ENCODE measurements around the gene DHX38.
"Not testable (repeated sequence)": the region's sequence is repeated elsewhere in the genome, so short reads cannot be mapped to it uniquely, and the experiment has no call there.

The DHX38 gene

DNA sequence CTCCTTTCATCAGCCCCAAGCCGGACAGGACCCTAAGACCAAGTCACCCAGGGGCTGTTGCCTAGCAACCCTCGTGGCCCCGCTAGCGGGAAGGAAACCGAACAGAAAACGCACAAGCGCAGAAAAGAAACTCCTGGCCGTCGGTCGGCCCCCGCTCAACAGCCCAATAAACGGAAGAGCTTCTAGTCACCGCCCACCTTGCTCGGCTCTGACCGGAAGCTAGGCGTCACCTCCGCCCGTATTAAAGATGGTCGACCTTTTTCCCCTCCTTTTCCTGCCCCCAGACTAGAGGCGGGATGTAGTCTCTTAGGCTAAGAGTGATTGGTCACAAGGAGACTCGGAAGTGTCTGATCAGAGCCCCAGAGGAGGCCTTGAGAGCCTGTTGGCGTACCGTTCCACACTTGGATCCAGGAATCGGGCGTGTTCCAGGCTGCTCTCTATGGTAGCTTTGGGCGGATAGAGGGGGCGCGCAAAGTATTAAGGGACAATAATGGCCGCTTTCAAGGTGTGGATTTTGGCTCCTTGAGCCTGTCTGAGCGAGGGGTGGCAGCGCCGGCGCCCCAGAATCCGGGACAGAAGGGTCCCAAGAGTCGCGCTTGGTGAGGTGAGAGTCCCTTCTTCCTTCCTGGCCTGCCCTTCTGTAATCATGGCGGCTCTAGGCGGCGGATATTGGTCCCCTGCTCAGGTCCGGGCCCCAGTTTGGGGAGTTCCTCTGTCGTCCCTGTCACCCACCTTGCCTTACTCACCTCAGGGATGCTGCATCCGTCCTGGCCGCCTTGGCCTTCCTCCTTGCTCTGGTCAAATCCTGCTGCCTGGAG is at the start of gene DHX38, which contains the start of gene TXNL4B:
Gene DHX38, plus strand, starts transcription at position 400 of the 818 bp plus-strand sequence. CDS start 2,311 bp downstream, outside the sequence.
Gene TXNL4B, minus strand, starts transcription at position 173 of the 818 bp plus-strand sequence. CDS start 2,871 bp downstream, outside the sequence.
- H3K27me3 ChIP-seq (ENCODE audit: control insufficient read depth in 1 of 2, insufficient read depth in 2 of 2, low read length in 2 of 2): no peaks in the 10 kb centered on the region
- no peaks in the 10 kb centered on the region for H3K9me3 ChIP-seq (ENCODE audit: low read length)
- H3K27ac ChIP-seq (ENCODE audit: low read depth, low read length): peak within 1 kb of the TSS; percentile 90
- H3K4me3 ChIP-seq (ENCODE audit: low read depth in 1 of 2, low read length in 2 of 2): peak within 1 kb of the TSS; percentile 81 to 95
- H3K36me3 ChIP-seq (ENCODE audit: insufficient read depth, low read length): peaks cover 37% of the 10 kb centered on the region
- H3K4me1 ChIP-seq (ENCODE audit: insufficient read depth, low read length): peaks cover 27% of the 10 kb centered on the region
- H3K9ac ChIP-seq (ENCODE audit: low read length): peak within 1 kb of the TSS; percentile 92

DNA sequence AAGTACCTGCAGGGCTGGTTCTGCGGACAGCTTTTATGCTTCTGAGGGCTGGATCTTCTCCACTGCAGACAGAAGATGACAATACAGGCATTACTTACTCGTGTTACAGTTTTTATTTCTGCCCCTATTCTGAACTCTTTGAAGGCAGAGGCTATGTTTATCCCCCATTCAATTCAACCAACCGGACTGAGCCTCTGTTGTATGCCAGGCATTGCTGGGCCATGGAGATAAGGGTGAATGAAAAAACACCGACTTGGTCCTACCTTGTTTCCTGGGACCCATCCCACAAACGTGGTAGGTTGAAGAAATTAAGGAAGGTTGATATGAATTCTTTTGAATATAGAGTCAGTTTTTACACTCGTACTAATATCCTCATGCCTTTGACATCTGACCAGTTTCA is 49.4 kb upstream of the DHX38 start:
- H3K27ac ChIP-seq (ENCODE audit: low read depth, low read length): no peak overlapping the region
- no peaks in the 10 kb centered on the region for H3K4me1 ChIP-seq (ENCODE audit: insufficient read depth, low read length)
- no peak overlapping the region for H3K9ac ChIP-seq (ENCODE audit: low read length)
- no peak overlapping the region for H3K4me3 ChIP-seq (ENCODE audit: low read depth in 1 of 2, low read length in 2 of 2)
- H3K36me3 ChIP-seq (ENCODE audit: insufficient read depth, low read length): peaks cover 12% of the 10 kb centered on the region
- no peaks in the 10 kb centered on the region for H3K9me3 ChIP-seq (ENCODE audit: low read length)
- no peaks in the 10 kb centered on the region for H3K27me3 ChIP-seq (ENCODE audit: control insufficient read depth in 1 of 2, insufficient read depth in 2 of 2, low read length in 2 of 2)

DNA sequence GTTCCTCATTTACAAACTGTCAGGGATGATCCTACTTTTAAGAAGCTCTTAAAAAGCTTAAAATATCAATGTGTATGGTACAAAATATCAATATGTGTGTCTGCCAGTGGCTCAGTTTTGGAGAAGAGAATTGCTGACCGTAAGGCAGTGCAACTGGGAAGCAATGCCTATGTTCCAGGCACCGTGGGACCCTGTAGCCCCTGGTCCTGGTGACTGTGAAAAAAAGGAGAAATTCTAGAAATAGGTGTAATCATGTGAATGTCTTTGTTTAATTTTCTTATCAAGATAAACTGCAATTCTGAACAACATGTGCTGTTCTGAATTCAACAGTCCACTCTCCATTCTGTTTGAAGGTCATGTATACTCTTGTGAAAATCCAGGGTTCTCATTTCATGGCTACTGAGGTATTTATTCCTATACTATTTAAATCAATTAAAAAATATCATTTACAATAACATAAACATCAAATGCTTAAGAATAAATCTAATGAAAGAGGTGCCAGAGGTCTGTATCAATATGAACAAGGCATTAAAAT is 48.8 kb upstream of the DHX38 start:
- H3K9me3 ChIP-seq (ENCODE audit: low read length): no peaks in the 10 kb centered on the region
- H3K27ac ChIP-seq (ENCODE audit: low read depth, low read length): no peak overlapping the region
- H3K27me3 ChIP-seq (ENCODE audit: control insufficient read depth in 1 of 2, insufficient read depth in 2 of 2, low read length in 2 of 2): no peaks in the 10 kb centered on the region
- no peak overlapping the region for H3K9ac ChIP-seq (ENCODE audit: low read length)
- H3K4me3 ChIP-seq (ENCODE audit: low read depth in 1 of 2, low read length in 2 of 2): no peak overlapping the region
- peaks cover 12% of the 10 kb centered on the region for H3K36me3 ChIP-seq (ENCODE audit: insufficient read depth, low read length)
- no peaks in the 10 kb centered on the region for H3K4me1 ChIP-seq (ENCODE audit: insufficient read depth, low read length)

DNA sequence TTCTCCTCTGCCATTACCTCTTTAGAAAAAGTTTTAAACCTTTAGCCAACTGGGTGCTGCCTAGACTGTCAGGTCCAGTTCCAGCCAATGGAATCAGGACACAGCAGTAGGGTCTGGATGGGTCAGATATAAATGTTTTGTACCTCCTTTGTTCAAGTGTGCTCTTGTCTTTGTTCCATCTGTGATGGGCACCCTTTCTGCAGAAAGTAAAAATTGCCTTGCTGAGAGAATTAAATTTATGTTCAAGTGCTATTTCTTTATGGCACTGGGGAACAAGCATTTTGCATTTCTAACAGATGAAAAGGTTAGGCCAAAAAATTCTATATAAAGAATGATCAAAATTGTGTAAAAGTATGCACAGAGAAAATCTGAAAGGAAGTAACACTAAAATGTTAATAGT is 44.5 kb upstream of the DHX38 start:
- Histone ChIP-seq H3K27ac (ENCODE audit: low read depth, low read length) (no peak overlapping the region), H3K36me3 (ENCODE audit: insufficient read depth, low read length) (peaks cover 1% of the 10 kb centered on the region), H3K4me1 (ENCODE audit: insufficient read depth, low read length) (no peaks in the 10 kb centered on the region), H3K9ac (ENCODE audit: low read length) (no peak overlapping the region), H3K27me3 (ENCODE audit: control insufficient read depth in 1 of 2, insufficient read depth in 2 of 2, low read length in 2 of 2) (no peaks in the 10 kb centered on the region), H3K9me3 (ENCODE audit: low read length) (no peaks in the 10 kb centered on the region), H3K4me3 (ENCODE audit: low read depth in 1 of 2, low read length in 2 of 2) (no peak overlapping the region)

DNA sequence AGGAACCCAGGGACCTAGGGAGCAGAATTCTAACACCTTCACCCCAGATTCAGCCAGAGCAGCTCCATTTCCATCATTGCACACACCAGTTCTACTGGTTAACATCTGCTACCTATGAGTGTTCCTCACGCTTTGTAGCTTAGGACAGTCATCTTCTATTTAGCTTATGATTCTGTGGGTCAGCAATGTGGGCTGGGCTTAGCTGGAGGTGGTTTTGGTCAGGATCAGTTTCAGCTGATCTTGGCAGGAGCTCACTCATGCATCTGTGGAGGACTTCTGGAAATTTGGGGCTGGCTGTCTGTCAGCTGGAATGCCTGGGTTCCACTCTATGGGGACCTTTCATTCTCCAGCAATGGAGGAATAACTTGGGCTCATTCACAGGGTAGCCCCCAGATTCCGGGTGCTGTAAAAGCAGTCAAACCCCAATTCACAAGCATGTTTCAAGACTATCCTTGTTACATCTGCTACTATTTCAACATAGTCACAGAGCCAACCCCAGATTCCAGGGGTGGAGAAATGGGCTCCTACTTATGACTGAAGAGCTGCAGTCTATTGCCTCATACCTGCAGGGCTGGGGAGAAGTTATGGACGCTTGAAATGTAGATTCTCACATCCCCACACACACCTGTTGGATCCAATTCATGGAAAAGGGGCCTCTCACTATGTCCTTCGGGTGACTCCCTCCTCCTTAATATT is 42.7 kb upstream of the DHX38 start:
- Histone ChIP-seq H3K4me3 (ENCODE audit: low read depth in 1 of 2, low read length in 2 of 2) (no peak overlapping the region), H3K27me3 (ENCODE audit: control insufficient read depth in 1 of 2, insufficient read depth in 2 of 2, low read length in 2 of 2) (no peaks in the 10 kb centered on the region), H3K27ac (ENCODE audit: low read depth, low read length) (no peak overlapping the region), H3K9me3 (ENCODE audit: low read length) (no peaks in the 10 kb centered on the region), H3K36me3 (ENCODE audit: insufficient read depth, low read length) (no peaks in the 10 kb centered on the region), H3K9ac (ENCODE audit: low read length) (no peak overlapping the region), H3K4me1 (ENCODE audit: insufficient read depth, low read length) (no peaks in the 10 kb centered on the region)

DNA sequence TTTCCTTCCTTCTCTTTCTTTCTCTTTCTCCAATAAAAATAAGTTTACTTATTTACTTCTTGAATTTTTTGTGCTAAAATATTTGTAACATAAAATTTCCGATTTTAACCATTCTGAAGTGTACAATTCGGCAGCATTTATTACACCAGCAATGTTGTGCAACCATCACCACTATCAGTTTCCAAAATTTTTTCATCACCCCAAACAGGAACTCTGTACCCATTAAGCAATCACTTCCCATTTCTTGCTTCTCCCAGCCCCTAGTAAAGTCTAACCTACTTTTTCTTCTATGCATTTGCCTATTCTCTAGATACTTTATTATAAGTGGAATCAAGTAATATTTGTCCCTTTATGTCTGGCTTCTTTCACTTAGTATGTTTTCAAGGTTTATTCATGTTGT is 41.8 kb upstream of the DHX38 start:
- H3K4me3 ChIP-seq (ENCODE audit: low read depth in 1 of 2, low read length in 2 of 2): no peak overlapping the region
- H3K27ac ChIP-seq (ENCODE audit: low read depth, low read length): no peak overlapping the region
- no peaks in the 10 kb centered on the region for H3K27me3 ChIP-seq (ENCODE audit: control insufficient read depth in 1 of 2, insufficient read depth in 2 of 2, low read length in 2 of 2)
- no peaks in the 10 kb centered on the region for H3K4me1 ChIP-seq (ENCODE audit: insufficient read depth, low read length)
- no peak overlapping the region for H3K9ac ChIP-seq (ENCODE audit: low read length)
- no peaks in the 10 kb centered on the region for H3K9me3 ChIP-seq (ENCODE audit: low read length)
- H3K36me3 ChIP-seq (ENCODE audit: insufficient read depth, low read length): no peaks in the 10 kb centered on the region

DNA sequence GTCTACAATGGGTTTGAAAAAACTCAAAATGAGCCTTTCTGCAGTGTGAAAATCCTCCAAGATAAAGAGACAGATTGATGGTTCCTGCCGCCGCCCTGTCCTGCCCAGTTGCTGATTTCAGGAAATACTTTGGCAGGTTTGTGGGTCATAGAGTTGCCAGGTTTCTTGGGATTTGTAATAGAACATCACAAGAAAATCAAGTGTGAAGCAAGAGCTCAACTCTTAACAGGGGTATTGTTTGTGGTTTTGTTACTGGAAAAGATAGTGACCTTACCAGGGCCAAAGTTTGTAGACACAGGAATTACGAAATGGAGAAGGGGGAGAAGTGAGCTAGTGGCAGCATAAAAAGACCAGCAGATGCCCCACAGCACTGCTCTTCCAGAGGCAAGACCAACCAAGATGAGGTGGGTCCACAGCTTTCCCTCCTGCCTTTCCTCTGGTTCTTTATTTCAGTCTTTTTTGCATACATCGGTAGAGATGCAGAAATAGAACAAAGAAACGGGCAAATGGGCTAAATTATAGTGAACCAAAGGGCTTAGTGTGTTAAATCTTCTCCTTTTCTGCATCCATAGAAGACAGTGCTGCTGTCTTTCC is 39.3 kb upstream of the DHX38 start, which contains the start of gene HP:
Gene HP, plus strand, starts transcription at position 252 of the 594 bp plus-strand sequence. Its CDS starts 148 bp downstream, at position 400.
- not testable (repeated sequence) for H3K4me3 ChIP-seq (ENCODE audit: low read depth in 1 of 2, low read length in 2 of 2); H3K27me3 ChIP-seq (ENCODE audit: control insufficient read depth in 1 of 2, insufficient read depth in 2 of 2, low read length in 2 of 2); H3K9ac ChIP-seq (ENCODE audit: low read length); H3K27ac ChIP-seq (ENCODE audit: low read depth, low read length); H3K4me1 ChIP-seq (ENCODE audit: insufficient read depth, low read length); H3K9me3 ChIP-seq (ENCODE audit: low read length); H3K36me3 ChIP-seq (ENCODE audit: insufficient read depth, low read length)

DNA sequence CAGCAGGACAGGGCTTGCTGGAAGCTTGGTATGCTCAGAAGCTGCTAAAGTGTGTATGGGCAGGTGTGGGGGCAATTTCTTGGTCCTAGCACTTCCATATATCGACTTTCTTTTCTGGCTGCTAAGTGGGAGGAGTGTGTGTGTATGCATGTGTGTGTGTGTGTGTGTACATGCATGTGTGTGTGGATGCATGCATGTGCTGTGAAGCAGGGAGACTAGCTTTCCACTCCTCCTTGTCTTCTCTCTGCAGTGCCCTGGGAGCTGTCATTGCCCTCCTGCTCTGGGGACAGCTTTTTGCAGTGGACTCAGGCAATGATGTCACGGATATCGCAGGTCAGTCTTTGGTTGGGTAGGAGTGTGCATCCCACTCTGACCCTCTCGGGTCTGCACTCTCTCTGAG is 37.7 kb upstream of the DHX38 start:
- Histone ChIP-seq H3K36me3 (ENCODE audit: insufficient read depth, low read length) (no peaks in the 10 kb centered on the region), H3K4me1 (ENCODE audit: insufficient read depth, low read length) (no peaks in the 10 kb centered on the region), H3K27ac (ENCODE audit: low read depth, low read length) (no peak overlapping the region), H3K9ac (ENCODE audit: low read length) (no peak overlapping the region), H3K27me3 (ENCODE audit: control insufficient read depth in 1 of 2, insufficient read depth in 2 of 2, low read length in 2 of 2) (no peaks in the 10 kb centered on the region), H3K9me3 (ENCODE audit: low read length) (no peaks in the 10 kb centered on the region), H3K4me3 (ENCODE audit: low read depth in 1 of 2, low read length in 2 of 2) (no peak overlapping the region)

DNA sequence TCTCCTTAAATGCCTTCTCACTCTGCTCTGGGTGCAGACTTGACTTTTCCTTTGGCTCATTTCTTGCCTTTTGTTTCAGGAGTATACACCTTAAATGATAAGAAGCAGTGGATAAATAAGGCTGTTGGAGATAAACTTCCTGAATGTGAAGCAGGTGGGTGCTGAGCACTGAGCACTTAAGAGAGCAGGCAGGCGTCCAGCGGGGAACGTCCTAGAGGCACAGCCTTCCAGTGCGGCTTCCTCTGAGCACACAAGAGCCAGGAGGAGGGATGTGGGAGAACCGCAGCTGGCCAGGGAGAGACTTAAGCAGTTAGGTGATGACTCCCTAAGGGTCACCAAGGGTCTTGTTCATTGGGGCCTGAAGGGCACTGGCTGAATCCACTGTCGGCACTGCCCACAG is 36.3 kb upstream of the DHX38 start:
- H3K27me3 ChIP-seq (ENCODE audit: control insufficient read depth in 1 of 2, insufficient read depth in 2 of 2, low read length in 2 of 2); H3K4me3 ChIP-seq (ENCODE audit: low read depth in 1 of 2, low read length in 2 of 2); H3K9ac ChIP-seq (ENCODE audit: low read length); H3K9me3 ChIP-seq (ENCODE audit: low read length); H3K27ac ChIP-seq (ENCODE audit: low read depth, low read length); H3K36me3 ChIP-seq (ENCODE audit: insufficient read depth, low read length); H3K4me1 ChIP-seq (ENCODE audit: insufficient read depth, low read length): not testable (repeated sequence)

DNA sequence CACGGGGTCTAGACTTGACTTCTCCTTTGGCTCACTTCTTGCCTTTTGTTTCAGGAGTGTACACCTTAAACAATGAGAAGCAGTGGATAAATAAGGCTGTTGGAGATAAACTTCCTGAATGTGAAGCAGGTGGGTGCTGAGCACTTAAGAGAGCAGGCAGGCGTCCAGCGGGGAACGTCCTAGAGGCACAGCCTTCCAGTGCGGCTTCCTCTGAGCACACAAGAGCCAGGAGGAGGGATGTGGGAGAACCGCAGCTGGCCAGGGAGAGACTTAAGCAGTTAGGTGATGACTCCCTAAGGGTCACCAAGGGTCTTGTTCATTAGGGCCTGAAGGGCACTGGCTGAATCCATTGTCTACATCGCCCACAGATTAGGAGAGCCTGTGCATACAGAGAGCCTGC is 34.6 kb upstream of the DHX38 start:
- H3K27me3 ChIP-seq (ENCODE audit: control insufficient read depth in 1 of 2, insufficient read depth in 2 of 2, low read length in 2 of 2); H3K27ac ChIP-seq (ENCODE audit: low read depth, low read length); H3K36me3 ChIP-seq (ENCODE audit: insufficient read depth, low read length); H3K4me3 ChIP-seq (ENCODE audit: low read depth in 1 of 2, low read length in 2 of 2); H3K9ac ChIP-seq (ENCODE audit: low read length); H3K9me3 ChIP-seq (ENCODE audit: low read length); H3K4me1 ChIP-seq (ENCODE audit: insufficient read depth, low read length): not testable (repeated sequence)

DNA sequence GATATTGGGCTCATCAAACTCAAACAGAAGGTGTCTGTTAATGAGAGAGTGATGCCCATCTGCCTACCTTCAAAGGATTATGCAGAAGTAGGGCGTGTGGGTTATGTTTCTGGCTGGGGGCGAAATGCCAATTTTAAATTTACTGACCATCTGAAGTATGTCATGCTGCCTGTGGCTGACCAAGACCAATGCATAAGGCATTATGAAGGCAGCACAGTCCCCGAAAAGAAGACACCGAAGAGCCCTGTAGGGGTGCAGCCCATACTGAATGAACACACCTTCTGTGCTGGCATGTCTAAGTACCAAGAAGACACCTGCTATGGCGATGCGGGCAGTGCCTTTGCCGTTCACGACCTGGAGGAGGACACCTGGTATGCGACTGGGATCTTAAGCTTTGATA is 33.2 kb upstream of the DHX38 start:
- Histone ChIP-seq H3K4me1 (ENCODE audit: insufficient read depth, low read length) (no peaks in the 10 kb centered on the region), H3K27ac (ENCODE audit: low read depth, low read length) (no peak overlapping the region), H3K27me3 (ENCODE audit: control insufficient read depth in 1 of 2, insufficient read depth in 2 of 2, low read length in 2 of 2) (no peaks in the 10 kb centered on the region), H3K9me3 (ENCODE audit: low read length) (no peaks in the 10 kb centered on the region), H3K9ac (ENCODE audit: low read length) (no peak overlapping the region), H3K36me3 (ENCODE audit: insufficient read depth, low read length) (no peaks in the 10 kb centered on the region), H3K4me3 (ENCODE audit: low read depth in 1 of 2, low read length in 2 of 2) (no peak overlapping the region)
